GM12892 (cell line): ENCODE data around the gene CENPT.

Source experiments
- POLR2A ChIP-seq: IDR thresholded peaks from 2 replicates; pipeline ENCODE4 v1.6.1; 2011; ENCODE audit warnings: low read depth, low read length, control low read depth
- POLR2AphosphoS5 ChIP-seq: IDR thresholded peaks from 2 replicates; pipeline ENCODE4 v1.6.1; 2011; ENCODE audit warnings: low read depth, low read length, control low read depth

DNA sequence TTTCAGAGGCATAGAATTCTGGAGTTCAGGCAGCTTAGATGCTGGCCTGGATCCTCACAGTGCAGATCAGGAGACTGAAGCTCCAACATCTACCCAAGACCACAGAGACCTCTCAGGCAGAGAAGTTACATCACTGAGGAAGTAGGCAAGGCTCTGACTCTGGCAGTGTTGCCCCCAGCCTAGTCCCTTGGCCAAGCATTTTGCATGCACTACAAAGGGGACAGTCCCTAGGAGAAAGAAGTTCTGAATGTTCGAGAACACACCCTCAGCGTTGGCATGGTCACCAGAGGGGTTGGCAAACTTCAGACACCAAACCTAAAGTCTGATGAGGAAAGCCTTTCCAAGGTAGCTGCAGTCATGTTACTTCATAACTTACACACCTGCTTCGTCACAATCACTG lies 43.6 kb downstream of the CENPT start:
- TF ChIP-seq POLR2A (no peak), POLR2AphosphoS5 (no peak)
